ENCODE measurements around the gene CAB39L.

DNA sequence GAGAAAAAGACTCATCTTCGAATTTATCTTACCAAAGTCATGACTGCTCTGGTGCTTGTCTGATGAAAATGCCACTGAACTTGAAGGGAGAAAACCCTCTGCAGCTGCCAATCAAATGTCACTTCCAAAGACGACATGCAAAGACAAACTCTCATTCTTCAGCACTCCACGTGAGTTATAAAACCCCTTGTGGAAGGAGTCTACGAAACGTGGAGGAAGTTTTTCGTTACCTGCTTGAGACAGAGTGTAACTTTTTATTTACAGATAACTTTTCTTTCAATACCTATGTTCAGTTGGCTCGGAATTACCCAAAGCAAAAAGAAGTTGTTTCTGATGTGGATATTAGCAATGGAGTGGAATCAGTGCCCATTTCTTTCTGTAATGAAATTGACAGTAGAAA, 32.7 kb upstream of the CAB39L start:
- TF ChIP-seq, protein P1, sequence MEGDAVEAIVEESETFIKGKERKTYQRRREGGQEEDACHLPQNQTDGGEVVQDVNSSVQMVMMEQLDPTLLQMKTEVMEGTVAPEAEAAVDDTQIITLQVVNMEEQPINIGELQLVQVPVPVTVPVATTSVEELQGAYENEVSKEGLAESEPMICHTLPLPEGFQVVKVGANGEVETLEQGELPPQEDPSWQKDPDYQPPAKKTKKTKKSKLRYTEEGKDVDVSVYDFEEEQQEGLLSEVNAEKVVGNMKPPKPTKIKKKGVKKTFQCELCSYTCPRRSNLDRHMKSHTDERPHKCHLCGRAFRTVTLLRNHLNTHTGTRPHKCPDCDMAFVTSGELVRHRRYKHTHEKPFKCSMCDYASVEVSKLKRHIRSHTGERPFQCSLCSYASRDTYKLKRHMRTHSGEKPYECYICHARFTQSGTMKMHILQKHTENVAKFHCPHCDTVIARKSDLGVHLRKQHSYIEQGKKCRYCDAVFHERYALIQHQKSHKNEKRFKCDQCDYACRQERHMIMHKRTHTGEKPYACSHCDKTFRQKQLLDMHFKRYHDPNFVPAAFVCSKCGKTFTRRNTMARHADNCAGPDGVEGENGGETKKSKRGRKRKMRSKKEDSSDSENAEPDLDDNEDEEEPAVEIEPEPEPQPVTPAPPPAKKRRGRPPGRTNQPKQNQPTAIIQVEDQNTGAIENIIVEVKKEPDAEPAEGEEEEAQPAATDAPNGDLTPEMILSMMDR (IDR thresholded peaks at IDR 0.05; ENCODE audit: extremely low read depth in 1 of 2, insufficient read depth in 1 of 2, low read depth in 1 of 2, low read length in 2 of 2): no peak
- TF ChIP-seq, protein P2, sequence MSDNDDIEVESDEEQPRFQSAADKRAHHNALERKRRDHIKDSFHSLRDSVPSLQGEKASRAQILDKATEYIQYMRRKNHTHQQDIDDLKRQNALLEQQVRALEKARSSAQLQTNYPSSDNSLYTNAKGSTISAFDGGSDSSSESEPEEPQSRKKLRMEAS (IDR thresholded peaks at IDR 0.05; ENCODE audit: insufficient read depth, insufficient read length): no peak
- no peak for TF ChIP-seq EZH2 (IDR thresholded peaks at IDR 0.05; ENCODE audit: borderline replicate concordance, low read depth, low read length, severe bottlenecking)
- TF ChIP-seq POLR2A (IDR thresholded peaks at IDR 0.05; ENCODE audit: low read depth, low read length): no peak
- no peak for TF ChIP-seq MYC (IDR thresholded peaks at IDR 0.05; ENCODE audit: low read depth, low read length)

All from endothelial cell of umbilical vein (primary cell).